HG03378 (cell line): ENCODE results near the gene CHD9NB.
"Not testable (repeated sequence)": the region's sequence is repeated elsewhere in the genome, so short reads cannot be mapped to it uniquely, and the experiment has no call there.

Experiments
- ATAC-seq: cut with Tn5 transposase; IDR thresholded peaks from one replicate; pipeline ENCODE4 v1.9.1; 2021; ENCODE audit warnings: mild to moderate bottlenecking, moderate library complexity; ENCODE audit not compliant: unreplicated experiment

Gene CHD9NB

GRCh38 chr16:53058441-53058840 lies 5.7 kb upstream of the CHD9NB start:
- ATAC-seq, result no peak

- no peak for ATAC-seq
Measured at GRCh38 chr16:53057658-53058057, 5.0 kb upstream of the CHD9NB start.

DNA sequence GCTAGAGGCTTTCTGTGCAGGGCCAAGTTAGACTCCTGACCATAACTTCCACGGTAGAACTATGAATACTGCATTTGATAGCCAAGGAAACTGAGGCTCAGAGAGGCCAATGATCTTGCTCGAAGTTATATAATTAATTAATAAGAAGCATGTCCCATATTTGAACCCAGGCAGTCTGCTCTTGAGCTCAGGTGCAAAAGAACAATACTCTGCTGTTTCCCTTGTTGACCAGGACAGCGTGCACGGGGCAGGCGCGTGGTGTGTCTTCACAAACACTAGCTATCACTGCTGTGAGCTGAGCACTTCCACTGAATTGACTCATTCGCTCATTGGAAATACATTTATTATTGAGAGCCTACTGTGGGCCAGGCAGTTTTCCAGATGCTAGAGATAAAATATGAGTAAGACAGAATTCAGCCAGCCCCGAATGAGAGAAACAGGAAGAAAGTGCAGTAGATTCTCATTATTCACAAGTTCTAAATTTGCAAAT lies 3.7 kb upstream of the CHD9NB start:
- no peak for ATAC-seq

DNA sequence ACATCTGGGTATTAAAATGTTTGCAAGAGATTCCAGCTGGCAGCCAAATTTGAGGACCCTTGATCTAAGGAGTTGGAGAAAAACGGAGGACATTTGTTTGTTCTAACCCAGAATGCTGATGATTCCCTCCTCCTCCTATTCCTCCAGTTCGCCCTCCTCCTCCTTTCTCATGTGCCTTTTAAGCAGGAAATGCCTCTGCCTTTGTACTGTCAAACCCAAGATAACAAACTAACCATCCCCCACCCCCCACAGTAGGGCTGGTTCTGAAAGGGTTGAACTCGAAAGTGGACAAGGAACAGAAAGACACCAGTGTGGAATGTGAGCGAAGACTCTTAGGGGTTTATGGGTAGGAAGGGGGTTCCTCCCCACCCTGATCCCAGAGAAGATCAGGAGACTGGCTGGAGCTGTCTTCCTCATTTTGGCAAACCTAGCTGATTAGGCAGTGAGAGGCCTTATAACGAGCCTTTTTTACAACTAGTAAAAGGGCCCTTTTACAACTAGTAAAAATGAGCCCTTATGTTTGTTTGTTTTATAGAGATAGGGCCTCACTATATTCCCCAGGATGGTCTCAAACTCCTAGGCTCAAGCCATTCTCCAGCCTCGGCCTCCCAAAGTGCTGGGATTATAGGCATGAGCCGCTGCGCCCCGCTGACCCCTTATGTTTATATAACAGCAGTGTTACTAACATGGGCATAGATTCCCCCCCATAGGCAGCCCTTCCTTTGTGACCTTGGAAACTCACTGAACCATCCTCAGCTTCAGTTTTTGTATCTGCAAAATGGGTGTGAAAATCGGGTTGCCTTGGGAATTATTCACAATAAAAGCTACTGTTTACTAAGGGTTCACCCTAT lies 3.1 kb upstream of the CHD9NB start:
- no peak for ATAC-seq

GRCh38 chr16:53054670-53055485 lies 2.2 kb upstream of the CHD9NB start, which contains the start of gene CHD9:
CHD9 (plus strand) TSS chr16:53054991; CDS start chr16:53156090, 101,099 bp downstream.
- peak; percentile 52 for ATAC-seq

DNA sequence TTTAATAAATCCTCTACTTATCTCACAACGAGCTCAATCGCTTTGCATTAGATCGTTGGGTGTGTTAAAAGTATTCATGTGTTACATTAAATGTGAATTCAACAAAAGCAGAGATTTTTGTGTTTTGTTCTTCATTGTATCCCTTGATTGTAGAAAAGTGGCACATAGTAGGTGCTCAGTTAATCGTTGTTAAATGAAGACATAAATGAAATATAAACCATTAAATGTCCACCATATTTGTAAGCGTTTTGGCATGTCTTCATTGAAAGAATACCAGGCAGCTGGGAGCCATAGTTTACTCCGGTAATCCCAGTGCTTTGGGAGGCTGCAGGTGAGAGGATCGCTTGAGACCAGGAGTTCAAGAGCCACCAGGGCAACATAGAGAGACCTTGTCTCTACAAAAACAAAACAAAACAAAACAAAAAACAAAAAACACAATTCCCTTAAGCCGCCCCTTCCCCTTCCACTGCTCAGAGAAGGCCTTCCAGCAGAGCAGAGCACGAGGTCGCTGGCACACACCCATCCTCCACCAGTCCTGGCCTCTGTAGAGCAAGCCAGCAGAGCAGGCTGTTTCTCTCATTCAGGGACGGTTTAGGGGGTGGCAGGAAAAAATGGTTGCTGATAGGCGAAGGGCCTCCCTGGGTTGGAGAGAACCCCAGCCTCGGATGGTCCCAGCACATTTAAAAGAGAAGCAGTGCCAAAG lies 1.4 kb upstream of the CHD9NB start:
- peak; percentile 23 for ATAC-seq

GRCh38 chr16:53051255-53051654 lies 1.4 kb downstream of the CHD9NB start:
- not testable (repeated sequence) for ATAC-seq

DNA sequence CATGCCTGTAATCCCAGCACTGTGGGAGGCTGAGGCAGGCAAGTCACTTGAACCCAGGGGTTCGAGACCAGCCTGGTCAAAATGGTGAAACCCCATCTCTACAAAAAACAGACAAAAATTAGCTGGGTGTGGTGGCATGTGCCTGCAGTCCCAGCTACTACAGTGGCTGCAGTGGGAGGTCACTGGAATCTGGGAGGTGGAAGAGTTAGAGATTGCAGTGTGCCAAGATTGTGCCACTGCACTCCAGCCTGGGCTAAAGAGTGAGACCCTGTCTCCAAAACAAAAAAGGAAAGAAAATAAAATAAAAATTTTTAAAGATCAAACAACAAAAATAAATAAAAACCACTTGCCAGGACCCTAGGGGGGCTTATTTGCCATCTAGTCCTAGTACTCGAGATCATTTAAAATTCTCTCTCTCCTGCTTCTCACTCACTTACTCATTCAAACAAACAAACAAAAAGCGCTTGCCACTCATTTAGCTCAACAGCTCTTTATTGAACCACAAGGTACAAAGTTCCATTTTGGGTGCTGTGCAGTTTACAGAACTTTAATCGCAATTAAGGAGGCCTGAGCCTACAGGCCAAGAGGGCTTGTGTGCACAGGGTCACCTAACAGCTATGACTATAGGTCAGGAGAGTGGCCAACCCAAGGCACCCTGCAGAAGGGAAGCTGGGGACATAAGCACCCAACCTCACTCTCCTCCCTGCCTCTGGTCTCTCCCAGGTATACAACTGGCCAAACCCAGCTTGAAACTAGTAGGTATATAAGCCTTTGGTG lies 4.4 kb downstream of the CHD9NB start:
- no peak for ATAC-seq

DNA sequence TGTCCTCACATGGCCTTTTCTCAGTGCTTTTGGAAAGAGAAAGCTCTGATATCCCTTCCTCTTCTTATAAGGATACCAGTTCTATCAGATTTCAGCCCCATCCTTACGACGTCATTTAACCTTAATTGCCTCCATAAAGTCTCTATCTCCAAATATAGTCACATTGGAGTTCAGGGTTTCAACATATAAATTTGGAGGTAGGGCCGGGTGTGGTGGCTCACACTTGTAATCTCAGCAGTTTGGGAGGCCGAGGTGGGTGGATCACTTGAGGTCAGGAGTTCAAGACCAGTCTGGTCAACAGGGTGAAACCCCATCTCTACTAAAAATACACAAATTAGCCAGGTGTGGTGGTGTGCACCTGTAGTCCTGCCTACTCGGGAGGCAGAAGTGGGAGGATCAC lies 5.2 kb downstream of the CHD9NB start:
- ATAC-seq, result not testable (repeated sequence)

GRCh38 chr16:53045341-53046220 lies 7.1 kb downstream of the CHD9NB start:
- no peak for ATAC-seq

DNA sequence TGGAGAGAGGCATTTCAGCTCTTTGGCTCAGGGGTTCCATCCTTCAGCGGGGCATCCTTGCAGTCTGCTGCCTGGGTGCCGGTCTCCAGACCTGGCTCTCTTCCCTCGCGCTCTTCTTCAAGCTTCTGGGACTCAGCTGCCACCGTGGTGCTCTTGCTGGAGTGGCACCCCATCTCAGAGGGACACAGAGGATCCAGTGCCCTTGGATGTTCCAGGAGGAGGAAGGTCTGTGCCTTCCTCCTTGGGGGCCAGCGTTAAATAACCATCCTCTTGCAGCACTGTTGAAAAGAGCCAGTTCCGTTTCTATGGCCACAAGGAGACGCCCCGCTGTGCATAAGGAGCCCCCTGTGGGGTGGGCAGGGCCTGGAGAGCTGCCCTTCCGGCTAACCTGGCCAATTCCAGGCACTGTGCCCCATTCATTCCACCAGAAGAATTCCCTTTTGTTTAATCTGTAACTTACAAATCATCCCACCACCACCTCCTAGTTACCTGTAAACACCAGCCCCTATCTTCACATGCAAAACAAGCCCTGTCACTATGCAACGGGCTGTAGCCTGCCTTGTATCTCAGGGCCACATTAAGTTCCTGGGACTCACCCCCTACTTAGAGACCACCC lies 8.6 kb downstream of the CHD9NB start:
- no peak for ATAC-seq

DNA sequence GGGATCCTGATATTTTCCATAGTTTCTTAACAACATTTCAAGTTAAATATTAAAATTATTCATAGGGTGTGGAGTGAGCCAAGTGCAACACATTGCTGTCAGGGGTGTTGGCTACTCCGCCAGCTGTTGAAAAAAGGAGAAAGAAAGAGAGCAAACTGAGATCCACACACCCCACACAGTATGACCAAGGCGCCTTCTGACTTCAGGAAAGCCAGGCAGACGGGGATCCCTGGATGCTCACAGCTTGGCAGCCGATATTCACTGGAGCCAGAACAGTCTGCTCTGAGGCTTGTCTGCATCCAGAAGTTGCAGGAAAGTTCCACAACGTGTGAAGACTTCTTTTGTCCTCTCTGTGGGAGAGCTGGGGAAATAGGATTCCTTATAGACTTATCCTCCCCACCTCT lies 9.3 kb downstream of the CHD9NB start:
- ATAC-seq, result no peak

DNA sequence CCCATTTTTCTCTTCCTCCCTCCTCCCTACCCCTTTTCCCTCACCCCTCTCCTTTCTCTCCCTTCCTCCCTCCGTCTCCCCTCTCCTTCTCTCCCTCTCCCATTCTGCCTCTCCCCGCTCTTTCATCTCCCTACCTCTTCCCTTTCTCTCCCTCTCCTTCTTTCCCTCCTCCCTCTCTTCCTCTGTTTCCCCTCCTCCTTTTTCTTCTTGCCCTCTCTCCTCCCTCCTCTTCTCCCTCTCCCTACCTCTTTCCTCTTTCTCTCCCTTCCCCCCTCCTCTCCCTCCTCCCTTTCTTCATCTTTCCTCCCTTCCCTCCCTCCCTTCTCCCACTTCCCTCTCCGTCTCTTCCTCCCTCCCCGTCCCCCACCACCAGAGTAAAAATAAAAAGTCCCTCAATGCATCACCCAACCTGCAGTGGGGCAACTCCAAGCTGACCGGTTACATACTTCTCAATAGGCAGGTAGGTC lies 10.4 kb downstream of the CHD9NB start:
- no peak for ATAC-seq

DNA sequence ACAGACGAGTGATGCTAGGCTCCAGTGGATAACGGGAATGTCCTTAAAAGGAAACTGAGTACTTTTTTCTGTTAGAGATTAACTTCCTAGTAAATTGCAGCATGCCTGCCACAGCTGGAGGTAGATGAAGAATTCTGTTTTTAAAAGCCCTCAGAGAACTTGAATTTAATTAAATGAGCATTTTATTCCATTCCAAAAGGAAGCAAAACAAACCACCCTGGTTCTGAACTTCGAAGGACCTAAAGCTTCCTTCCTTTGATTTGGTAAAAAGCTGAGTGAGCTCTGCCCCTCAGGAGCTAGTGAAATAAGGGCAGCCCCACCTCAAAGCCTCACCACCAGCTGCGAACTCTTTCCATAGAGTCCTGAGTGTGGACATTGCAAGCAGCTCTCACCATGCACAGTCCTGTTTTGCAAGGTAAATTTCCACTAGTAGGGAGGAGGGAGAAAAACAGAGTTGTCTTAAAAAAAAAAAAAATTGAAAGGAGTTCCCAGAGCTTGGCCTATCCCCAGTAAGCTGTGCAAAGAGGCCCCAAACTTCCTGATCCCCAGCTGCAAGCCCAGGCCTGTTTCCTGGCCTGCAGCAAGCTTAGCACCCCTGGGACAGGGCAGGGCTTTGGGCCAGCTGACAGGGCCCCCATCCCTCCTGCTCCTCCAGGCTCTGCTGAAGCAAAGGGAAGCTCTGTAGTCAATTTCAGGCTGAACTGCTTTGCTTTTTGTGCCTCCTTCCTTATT lies 11.2 kb downstream of the CHD9NB start:
- peak; percentile 46 for ATAC-seq

GRCh38 chr16:53040788-53041187 lies 11.9 kb downstream of the CHD9NB start:
- ATAC-seq, result no peak

DNA sequence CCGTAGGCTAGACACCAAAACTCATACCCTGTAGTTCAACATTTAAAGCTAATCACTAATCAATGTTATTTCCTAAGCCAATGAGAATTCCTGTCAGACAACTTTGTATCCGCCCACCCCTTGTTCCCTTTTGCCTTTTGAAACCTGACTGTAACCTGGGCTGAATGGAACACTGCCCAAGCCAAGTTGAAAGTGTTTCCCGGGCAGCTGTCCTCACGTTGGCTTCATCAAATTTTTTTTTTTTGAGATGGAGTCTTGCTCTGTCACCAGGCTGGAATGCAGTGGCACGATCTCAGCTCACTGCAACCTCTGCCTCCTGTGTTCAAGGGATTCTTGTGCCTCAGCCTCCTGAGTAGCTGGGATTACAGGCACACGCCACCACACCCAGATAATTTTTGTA lies 16.0 kb downstream of the CHD9NB start:
- ATAC-seq, result not testable (repeated sequence)

DNA sequence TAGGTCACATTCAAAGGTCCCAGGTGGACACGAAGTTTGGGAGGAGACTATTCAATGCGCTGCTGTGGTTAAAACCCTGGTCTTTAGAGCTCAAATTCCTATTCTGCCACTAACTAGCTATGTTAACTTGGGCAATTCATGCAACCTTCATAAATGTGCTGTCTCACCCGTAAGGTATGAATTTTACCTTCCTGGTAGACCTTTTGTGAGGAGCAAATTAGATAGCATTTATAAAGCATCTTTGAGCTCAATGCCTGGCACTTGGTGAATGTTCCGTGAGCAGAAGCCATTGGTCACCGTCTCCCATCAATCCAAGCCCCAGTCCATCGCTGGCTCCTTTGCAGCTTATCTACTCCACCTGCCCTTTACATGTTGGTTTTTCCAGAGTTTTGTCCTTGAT lies 16.6 kb downstream of the CHD9NB start:
- no peak for ATAC-seq
